ENCODE results near the gene PJA2. TPM values are rescaled to one million over a fixed set of nuclear protein-coding genes. Genes with fewer than 3 reads are reported as not detected.

PJA2 gene
- total RNA-seq, 1 experiment from 2014 or later, result 54.4 TPM

DNA sequence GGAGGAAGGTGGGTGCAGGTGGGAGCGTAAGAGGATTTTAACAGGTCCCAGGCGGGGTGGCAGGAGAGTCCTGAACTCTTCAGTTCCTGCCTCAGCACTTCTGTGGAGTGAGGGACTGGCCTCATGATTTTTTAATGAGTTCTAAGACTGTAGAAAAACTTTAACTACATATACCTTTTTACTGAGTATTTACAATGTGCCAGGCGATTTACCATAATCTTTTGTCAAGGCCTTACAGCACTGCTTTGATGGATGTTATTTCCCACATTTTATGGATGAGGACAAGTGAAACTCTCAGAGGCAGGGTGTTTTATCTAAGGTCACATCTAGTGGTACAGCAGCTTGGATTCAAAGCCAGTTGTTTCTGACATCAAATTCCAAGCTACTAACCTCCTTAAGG, 99.5 kb downstream of the PJA2 start:
- intact Hi-C loops (cut with micrococcal nuclease), result no loop called here
- no peak overlapping the region for H3K4me3 Mint-ChIP-seq (ENCODE audit: unreplicated experiment)
- H3K27me3 Mint-ChIP-seq (ENCODE audit: insufficient read depth, unreplicated experiment), result no peaks in the 10 kb centered on the region
- H3K36me3 Mint-ChIP-seq (ENCODE audit: insufficient read depth, unreplicated experiment), result no peaks in the 10 kb centered on the region
- POLR2A ChIA-PET, result interaction anchor here (0.6 kb wide), 1 partner anchor 689 kb away, joined by 3 read pairs; no protein-coding TSS in a partner anchor
- no peaks in the 10 kb centered on the region for H3K4me1 Mint-ChIP-seq (ENCODE audit: insufficient read depth, unreplicated experiment)
- BruUV-seq (replicated peaks), result no TSS peak
- CTCF ChIA-PET, result no interaction called here
- no peaks in the 10 kb centered on the region for H3K9me3 Mint-ChIP-seq (ENCODE audit: unreplicated experiment)
- no peak for DNase-seq (ENCODE audit: unreplicated experiment)
- no peak for TF ChIP-seq CTCF (IDR thresholded peaks at IDR 0.05; ENCODE audit: unreplicated experiment)
- H3K27ac Mint-ChIP-seq (ENCODE audit: low read depth, unreplicated experiment), result no peak overlapping the region

GRCh38 chr5:109309326-109310063, 100.3 kb downstream of the PJA2 start:
- BruUV-seq (replicated peaks), result no TSS peak
- no peak for DNase-seq (ENCODE audit: unreplicated experiment)
- Mint-ChIP-seq H3K27ac (ENCODE audit: low read depth, unreplicated experiment) (no peak overlapping the region), H3K27me3 (ENCODE audit: insufficient read depth, unreplicated experiment) (no peaks in the 10 kb centered on the region), H3K4me3 (ENCODE audit: unreplicated experiment) (no peak overlapping the region), H3K36me3 (ENCODE audit: insufficient read depth, unreplicated experiment) (no peaks in the 10 kb centered on the region), H3K4me1 (ENCODE audit: insufficient read depth, unreplicated experiment) (no peaks in the 10 kb centered on the region), H3K9me3 (ENCODE audit: unreplicated experiment) (no peaks in the 10 kb centered on the region)
- no peak for TF ChIP-seq CTCF (IDR thresholded peaks at IDR 0.05; ENCODE audit: unreplicated experiment)
- ChIA-PET POLR2A (no interaction called here), CTCF (interaction anchor here (0.6 kb wide), 1 partner anchor 128 kb away, joined by 3 read pairs; no protein-coding TSS in a partner anchor)
- intact Hi-C loops (cut with micrococcal nuclease), result no loop called here

DNA sequence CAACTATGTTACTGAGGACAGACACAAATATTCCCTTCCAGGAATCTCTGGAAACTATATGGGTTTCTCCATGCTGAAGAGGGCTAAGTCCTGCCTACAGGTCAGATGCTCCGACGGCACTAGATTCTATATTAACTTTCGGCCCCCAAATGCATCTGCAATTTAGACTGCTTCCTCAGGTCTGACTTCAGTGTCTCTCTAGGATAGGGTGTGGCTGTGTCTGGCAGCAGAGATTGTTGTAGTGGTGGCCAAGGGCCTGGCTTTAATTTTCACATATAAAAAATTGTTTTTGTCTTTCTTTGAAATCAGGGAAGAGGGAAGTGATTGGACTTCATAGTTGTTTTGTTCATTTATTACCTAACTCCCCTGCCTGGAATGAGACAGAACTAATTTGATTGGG, 101.8 kb downstream of the PJA2 start:
- intact Hi-C loops (cut with micrococcal nuclease), result no loop called here
- no peak for DNase-seq (ENCODE audit: unreplicated experiment)
- Mint-ChIP-seq H3K27me3 (ENCODE audit: insufficient read depth, unreplicated experiment) (no peaks in the 10 kb centered on the region), H3K9me3 (ENCODE audit: unreplicated experiment) (no peaks in the 10 kb centered on the region), H3K4me1 (ENCODE audit: insufficient read depth, unreplicated experiment) (no peaks in the 10 kb centered on the region), H3K4me3 (ENCODE audit: unreplicated experiment) (no peak overlapping the region), H3K36me3 (ENCODE audit: insufficient read depth, unreplicated experiment) (no peaks in the 10 kb centered on the region), H3K27ac (ENCODE audit: low read depth, unreplicated experiment) (no peak overlapping the region)
- no TSS peak for BruUV-seq (replicated peaks)
- no peak for TF ChIP-seq CTCF (IDR thresholded peaks at IDR 0.05; ENCODE audit: unreplicated experiment)
- CTCF ChIA-PET, result interaction anchor here (0.6 kb wide), 1 partner anchor 281 kb away, joined by 3 read pairs; no protein-coding TSS in a partner anchor
- POLR2A ChIA-PET, result no interaction called here

DNA sequence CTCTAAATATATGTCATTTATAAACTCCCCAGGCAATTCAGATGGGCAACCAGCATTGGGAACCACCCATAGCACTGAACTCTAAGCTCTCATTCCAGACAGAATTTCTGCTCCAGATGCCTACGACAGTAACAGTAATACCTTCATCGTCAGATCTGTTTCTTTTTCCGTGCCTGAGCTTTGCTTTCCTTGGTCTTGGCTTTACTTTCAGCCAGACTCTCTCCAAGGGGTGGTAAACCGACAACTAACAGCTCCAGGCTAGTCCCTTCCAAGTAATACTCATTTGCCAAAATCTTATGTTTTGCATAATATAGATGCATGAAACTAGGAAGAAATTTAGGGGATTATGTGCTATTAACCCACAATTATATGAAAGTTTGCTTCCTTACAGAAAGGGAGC, 102.3 kb downstream of the PJA2 start:
- BruUV-seq (replicated peaks), result no TSS peak
- Mint-ChIP-seq H3K27me3 (ENCODE audit: insufficient read depth, unreplicated experiment) (no peaks in the 10 kb centered on the region), H3K4me3 (ENCODE audit: unreplicated experiment) (no peak overlapping the region), H3K27ac (ENCODE audit: low read depth, unreplicated experiment) (no peak overlapping the region), H3K9me3 (ENCODE audit: unreplicated experiment) (no peaks in the 10 kb centered on the region), H3K4me1 (ENCODE audit: insufficient read depth, unreplicated experiment) (no peaks in the 10 kb centered on the region), H3K36me3 (ENCODE audit: insufficient read depth, unreplicated experiment) (no peaks in the 10 kb centered on the region)
- intact Hi-C loops (cut with micrococcal nuclease), result no loop called here
- DNase-seq (ENCODE audit: unreplicated experiment), result no peak
- CTCF ChIA-PET, result interaction anchor here (0.6 kb wide), 1 partner anchor 281 kb away, joined by 3 read pairs; no protein-coding TSS in a partner anchor
- no peak for TF ChIP-seq CTCF (IDR thresholded peaks at IDR 0.05; ENCODE audit: unreplicated experiment)
- POLR2A ChIA-PET, result no interaction called here
